ENCODE results near the gene FAM131A.
"Not testable (repeated sequence)": the region's sequence is repeated elsewhere in the genome, so short reads cannot be mapped to it uniquely, and the experiment has no call there.

FAM131A gene

DNA sequence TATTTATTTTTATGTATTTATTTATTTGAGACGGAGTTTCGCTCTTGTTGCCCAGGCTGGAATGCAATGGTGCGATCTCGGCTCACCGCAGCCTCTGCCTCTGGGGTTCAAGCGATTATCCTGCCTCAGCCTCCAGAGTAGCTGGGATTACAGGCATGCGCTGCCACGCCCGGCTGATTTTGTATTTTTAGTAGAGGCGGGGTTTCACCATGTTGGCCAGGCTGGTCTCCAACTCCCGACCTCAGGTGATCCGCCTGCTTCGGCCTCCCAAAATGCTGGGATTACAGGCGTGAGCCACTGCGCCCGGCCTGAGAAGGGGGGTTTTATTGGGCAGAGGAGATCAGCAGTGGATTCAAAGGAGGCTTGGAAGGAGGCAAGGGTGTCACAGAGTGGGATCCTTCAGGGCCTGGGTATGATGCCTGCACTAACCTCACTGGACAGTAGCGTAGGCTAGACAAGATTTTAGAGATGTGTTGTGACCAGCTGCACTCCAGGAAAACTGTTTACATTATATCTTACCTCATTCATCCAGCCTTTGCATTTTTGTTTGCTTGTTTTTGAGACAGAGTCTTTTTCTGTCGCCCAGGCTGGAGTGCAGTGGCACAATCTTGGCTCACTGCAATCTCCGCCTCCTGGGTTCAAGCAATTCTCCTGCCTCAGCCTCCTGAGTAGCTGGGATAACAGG, 2.2 kb downstream of the FAM131A start:
- DNase-seq (ENCODE audit: low spot score), result not testable (repeated sequence)

DNA sequence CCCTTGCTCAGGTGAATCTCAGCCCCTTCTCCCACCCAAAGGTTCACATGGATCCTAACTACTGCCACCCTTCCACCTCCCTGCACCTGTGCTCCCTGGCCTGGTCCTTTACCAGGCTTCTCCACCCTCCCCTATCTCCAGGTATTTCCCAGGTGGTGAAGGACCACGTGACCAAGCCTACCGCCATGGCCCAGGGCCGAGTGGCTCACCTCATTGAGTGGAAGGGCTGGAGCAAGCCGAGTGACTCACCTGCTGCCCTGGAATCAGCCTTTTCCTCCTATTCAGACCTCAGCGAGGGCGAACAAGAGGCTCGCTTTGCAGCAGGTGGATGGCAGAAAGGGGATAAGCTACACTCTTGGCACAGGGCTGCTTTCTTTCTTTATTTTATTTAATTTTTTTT, 4.5 kb downstream of the FAM131A start:
- DNase-seq (ENCODE audit: low spot score), result no peak

GRCh38 chr3:184343200-184343876, 5.9 kb downstream of the FAM131A start:
- DNase-seq (ENCODE audit: low spot score), result no peak

- DNase-seq (ENCODE audit: low spot score), result no peak
Measured at GRCh38 chr3:184344579-184345316, 7.3 kb downstream of the FAM131A start.

DNA sequence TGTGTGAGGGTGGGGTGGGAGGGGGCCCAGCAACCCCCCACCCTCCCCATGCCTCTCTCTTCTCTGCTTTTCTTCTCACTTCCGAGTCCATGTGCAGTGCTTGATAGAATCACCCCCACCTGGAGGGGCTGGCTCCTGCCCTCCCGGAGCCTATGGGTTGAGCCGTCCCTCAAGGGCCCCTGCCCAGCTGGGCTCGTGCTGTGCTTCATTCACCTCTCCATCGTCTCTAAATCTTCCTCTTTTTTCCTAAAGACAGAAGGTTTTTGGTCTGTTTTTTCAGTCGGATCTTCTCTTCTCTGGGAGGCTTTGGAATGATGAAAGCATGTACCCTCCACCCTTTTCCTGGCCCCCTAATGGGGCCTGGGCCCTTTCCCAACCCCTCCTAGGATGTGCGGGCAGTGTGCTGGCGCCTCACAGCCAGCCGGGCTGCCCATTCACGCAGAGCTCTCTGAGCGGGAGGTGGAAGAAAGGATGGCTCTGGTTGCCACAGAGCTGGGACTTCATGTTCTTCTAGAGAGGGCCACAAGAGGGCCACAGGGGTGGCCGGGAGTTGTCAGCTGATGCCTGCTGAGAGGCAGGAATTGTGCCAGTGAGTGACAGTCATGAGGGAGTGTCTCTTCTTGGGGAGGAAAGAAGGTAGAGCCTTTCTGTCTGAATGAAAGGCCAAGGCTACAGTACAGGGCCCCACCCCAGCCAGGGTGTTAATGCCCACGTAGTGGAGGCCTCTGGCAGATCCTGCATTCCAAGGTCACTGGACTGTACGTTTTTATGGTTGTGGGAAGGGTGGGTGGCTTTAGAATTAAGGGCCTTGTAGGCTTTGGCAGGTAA, 8.1 kb downstream of the FAM131A start:
- peak; percentile 86 for DNase-seq (ENCODE audit: low spot score)

DNA sequence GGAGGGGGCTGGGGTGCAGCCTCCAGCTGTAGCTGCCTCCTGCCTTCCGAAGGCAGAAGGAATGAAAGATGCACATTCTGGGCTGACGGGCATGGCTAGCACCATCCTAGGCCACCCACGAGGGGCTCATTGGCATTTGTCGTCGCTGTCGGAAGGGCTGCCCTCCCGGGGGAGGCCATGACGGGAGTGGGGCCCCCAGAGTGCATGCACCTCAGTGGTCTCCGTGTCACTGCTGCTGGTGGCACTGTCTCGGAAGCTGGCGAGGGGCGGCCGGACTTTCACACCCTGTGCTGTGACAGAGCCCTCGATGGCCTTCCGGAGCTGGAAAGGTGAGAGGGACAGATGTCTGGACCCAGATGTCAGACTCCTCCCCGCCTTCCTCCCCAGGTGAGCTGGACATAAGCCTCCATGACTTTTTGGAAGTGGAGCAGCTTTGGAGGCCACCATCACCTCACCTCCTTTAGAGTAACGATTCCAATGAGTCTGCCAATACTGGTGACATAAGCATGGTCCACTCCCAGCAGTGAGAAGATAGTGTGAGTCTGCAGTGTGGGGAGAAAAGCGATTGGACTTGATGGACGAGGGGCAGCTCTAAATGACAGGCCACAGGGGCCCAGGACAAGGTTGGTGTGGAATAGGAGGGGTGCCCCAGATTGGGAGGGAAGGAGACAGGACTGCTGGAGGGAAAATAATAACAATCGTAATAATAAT, 9.2 kb downstream of the FAM131A start:
- DNase-seq (ENCODE audit: low spot score), result no peak

DNA sequence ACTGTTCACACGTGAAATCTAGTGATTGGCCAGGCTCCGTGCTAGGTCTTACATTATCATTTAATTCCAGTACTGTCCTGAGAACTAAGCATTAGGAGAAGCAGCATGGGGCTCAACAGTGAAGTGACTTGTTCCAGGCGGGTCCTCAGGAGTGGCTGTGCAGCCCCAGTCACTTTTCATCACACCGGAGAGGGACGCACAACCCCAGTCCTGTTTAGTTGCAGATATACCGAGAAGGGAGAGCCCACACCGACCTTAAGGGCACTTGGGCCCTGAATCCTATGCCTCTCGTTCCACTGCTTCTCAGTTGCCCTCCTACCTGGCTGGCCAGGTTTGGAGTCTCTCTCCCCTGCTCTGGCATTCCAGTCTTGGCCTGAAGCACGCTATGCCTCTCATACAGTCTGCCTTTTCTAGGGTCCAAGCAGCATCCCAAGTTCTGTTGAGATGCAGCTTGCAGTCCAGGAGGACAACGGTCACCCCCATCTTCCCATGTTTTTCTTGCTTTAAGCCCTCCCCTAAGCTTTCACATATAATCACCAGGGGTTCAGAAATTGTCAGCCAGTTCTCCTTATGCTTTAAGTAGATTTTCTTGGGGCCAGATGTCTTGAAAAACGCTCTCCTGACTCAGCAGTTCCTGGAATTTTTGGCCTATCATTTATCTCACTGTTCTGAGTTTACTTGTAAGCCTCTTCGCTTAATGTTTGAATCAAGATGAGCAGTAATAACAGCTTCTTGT, 10.1 kb downstream of the FAM131A start:
- DNase-seq (ENCODE audit: low spot score), result no peak

DNA sequence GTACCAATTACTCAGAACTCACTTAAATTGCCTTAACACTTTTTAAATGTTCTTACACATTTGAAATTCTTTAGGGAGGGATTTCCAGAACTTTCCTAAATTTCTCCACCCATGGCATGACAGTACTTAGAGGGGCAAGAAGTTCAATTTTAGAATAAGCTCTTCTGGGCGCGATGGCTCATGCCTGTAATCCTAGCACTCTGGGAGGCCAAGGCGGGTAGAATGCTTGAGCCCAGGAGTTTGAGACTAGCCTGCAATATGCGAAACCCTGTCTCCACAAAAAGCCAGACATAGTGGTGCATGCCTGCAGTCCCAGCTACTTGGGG, 10.6 kb downstream of the FAM131A start:
- no peak for DNase-seq (ENCODE audit: low spot score)

DNA sequence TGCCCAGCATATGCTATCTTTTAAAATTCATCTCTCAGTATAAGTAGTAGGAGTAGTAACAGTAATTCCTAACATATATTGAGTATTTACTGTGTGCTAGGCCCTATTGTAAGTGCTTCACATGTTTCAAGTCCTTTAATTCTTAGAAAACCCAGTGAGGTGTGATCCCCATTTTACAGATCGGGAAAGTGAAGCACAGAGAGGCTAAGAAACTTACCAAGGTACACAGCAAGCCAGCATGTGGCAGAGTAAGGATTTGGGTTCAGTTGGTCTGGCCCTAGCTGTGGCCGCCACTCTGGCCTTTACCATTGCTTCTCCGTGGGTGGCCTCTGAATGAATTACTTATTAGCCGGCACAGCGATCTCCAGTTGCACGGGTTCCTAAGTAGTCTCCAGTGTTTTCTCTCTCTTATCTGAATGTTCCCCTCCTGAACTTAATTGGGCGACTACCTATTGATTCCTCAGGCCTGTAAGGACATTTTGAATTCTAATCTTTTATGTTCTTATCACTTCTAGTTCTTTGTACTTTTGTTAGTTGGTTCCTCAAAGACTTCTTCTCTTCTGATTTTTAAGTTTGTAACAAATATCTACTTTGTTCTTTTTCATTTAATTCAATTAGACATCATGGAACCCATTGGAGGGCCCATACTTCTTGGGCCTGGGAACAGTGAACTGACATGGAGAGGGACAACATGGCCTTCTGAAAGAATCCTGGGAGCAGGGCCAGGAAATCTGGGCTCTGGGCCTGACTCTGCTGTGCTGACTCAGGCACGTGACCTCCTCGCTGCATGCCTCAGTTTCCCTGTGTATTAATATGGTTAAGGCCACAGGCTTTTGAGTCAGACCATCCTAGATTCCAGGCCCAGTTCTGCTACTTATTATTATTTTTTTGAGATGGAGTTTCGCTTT, 12.4 kb downstream of the FAM131A start:
- DNase-seq (ENCODE audit: low spot score), result no peak

DNA sequence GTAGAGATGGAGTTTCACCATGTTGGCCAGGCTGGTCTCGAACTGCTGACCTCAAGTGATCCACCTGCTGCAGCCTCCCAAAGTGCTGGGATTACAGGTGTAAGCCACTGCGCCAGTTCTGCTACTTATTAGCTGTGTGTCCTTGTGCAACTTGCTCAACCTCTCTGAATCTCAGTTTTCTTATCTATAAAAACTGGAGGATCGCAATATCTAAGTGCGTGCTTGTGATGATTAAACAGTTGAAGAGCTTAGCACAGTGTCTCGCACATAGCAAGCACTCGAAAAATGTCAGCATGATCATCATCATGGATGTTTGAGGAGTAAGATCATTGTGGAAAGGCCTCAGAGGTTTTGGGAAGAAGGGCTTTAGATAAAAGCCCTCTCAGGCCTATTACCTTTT, 13.2 kb downstream of the FAM131A start:
- no peak for DNase-seq (ENCODE audit: low spot score)

GRCh38 chr3:184351511-184352148, 14.2 kb downstream of the FAM131A start:
- DNase-seq (ENCODE audit: low spot score), result no peak

DNA sequence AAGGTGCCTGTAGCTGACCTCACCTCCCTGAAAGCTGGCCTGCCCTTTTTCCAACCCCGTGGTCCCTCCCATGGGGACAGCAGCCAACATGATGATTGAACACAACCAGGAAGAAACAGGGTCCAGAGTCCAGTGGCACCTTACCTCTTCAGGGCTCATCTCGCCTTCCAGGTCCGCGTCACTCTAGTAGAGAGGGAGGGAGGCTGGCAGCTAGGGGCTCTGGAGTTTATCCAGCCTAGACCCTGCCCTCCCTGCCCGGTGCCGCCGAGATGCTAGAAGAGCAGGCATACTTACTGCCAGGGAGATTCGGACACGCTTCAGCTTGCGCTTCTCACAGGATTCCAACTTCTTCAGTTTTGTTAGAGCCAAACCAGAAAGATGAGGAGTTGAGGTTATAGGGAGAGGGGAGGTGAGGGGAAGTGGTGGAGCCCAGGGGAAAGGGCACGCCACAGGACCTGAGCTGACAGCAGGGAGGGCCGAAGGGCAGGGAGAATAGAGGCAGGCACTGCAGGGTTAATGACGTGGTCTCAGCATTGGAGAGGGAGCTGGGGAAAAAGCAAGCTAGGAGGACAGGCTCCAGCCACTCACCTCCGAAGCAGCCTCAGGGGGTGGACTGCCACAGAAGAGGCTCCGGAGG, 14.9 kb downstream of the FAM131A start:
- no peak for DNase-seq (ENCODE audit: low spot score)

DNA sequence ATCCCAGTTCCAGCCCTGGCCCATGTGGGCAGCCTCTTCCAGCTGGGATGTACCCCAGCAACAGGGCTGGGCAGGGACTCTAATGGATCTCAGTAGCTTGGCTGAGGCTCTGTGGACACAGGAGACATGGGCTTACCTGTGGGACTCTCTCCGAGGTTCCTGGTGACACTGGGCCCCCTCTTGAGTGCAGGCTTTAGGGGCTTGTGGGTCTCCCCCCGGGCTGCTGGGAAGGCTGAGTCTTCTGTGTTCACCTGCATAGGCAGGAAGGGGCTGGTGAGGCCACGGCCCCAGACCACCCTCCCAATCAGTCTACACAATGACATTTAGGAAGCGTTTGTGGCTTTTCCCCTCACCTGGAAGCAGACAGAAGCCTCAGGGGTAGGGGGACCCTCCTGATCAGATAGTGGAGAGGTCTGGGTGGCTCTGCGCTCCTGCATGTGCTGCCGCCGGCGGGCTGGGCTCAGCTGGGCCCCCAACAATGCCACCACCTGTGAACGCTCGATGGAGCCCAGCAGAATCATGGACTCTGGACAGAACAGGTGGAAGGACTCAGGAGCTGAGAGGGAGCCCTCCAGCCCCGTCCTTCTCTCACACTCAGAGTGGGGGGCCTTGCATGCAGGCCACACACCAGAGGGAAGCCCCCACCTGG, 15.6 kb downstream of the FAM131A start:
- no peak for DNase-seq (ENCODE audit: low spot score)

DNA sequence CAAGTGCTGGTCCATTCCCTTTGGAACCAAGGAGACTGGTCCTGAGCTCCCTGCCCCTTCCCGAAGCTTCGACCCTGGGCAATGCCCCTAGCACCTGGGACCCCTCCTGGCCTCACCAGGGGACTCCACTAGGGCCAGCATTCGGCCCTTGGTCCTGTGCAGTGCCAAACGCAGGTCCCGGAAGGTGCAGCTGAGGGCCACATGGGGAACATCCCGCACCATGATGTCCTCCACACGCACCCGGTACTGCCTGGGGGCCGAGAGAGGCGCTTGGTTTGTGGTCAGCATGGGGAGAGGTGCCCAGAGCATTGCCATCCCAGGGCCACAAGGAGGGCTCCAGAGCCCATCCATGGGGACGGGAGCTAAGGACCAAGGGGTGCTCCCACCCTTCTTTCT, 16.1 kb downstream of the FAM131A start:
- DNase-seq (ENCODE audit: low spot score), result no peak

GRCh38 chr3:184354121-184354728, 16.8 kb downstream of the FAM131A start:
- DNase-seq (ENCODE audit: low spot score), result peak; percentile 79

- no peak for DNase-seq (ENCODE audit: low spot score)
Measured at GRCh38 chr3:184354754-184355153, 17.4 kb downstream of the FAM131A start.

GRCh38 chr3:184355261-184356040, 18.1 kb downstream of the FAM131A start:
- no peak for DNase-seq (ENCODE audit: low spot score)
